ENCODE measurements around the gene NACC1. TPM values are rescaled to one million over a fixed set of nuclear protein-coding genes. Genes with fewer than 3 reads are reported as not detected.

NACC1 gene
- total RNA-seq, 1 donor, result 53.9 TPM

DNA sequence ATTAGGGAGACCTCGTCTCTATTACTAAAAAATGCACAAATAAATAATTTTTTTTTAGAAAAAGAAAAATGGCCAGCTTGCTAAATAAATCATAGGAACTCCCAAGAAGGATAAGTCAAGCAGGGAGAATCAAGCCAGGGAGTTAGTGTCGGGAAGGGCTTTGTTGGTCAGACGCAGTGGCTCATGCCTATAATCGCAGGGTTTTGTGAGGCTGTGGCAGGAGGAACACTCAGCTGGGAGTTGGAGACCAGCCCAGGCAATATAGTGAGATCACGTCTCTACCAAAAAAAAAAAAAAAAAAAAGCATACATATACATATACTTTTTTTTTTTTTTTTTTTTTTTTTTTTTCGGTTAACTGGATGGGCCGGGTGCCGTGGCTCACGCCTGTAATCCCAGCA, 9.0 kb downstream of the NACC1 start:
- TF ChIP-seq, protein P1, sequence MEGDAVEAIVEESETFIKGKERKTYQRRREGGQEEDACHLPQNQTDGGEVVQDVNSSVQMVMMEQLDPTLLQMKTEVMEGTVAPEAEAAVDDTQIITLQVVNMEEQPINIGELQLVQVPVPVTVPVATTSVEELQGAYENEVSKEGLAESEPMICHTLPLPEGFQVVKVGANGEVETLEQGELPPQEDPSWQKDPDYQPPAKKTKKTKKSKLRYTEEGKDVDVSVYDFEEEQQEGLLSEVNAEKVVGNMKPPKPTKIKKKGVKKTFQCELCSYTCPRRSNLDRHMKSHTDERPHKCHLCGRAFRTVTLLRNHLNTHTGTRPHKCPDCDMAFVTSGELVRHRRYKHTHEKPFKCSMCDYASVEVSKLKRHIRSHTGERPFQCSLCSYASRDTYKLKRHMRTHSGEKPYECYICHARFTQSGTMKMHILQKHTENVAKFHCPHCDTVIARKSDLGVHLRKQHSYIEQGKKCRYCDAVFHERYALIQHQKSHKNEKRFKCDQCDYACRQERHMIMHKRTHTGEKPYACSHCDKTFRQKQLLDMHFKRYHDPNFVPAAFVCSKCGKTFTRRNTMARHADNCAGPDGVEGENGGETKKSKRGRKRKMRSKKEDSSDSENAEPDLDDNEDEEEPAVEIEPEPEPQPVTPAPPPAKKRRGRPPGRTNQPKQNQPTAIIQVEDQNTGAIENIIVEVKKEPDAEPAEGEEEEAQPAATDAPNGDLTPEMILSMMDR (IDR thresholded peaks at IDR 0.05; ENCODE audit: extremely low read depth, low read depth, low read length), result no peak
- H2AFZ ChIP-seq (ENCODE audit: low read length), result no peak overlapping the region
- peak; percentile 53 for DNase-seq (ENCODE audit: insufficient read length, low spot score, missing footprints)
- H3K4me1 ChIP-seq (ENCODE audit: insufficient read depth, low read length), result peaks cover 18% of the 10 kb centered on the region
- no peak overlapping the region for H3K4me2 ChIP-seq (ENCODE audit: insufficient read depth, low read length)
- H4K20me1 ChIP-seq (ENCODE audit: insufficient read depth, low read length), result peaks cover 68% of the 10 kb centered on the region
- peaks cover 98% of the 10 kb centered on the region for H3K79me2 ChIP-seq (ENCODE audit: insufficient read depth, low read length)
- H3K4me3 ChIP-seq (ENCODE audit: insufficient read depth, low read length), result no peak overlapping the region
- H3K9me3 ChIP-seq (ENCODE audit: low read depth, low read length), result no peaks in the 10 kb centered on the region
- H3K36me3 ChIP-seq (ENCODE audit: insufficient read depth, low read length), result peaks cover 18% of the 10 kb centered on the region
- no peaks in the 10 kb centered on the region for H3K27me3 ChIP-seq (ENCODE audit: insufficient read depth, low read length)
- H3K27ac ChIP-seq (ENCODE audit: low read depth, low read length), result peak overlapping the region; percentile 19

GRCh38 chr19:13127811-13128575, 9.9 kb downstream of the NACC1 start:
- peaks cover 24% of the 10 kb centered on the region for H3K4me1 ChIP-seq (ENCODE audit: insufficient read depth, low read length)
- no peak overlapping the region for H2AFZ ChIP-seq (ENCODE audit: low read length)
- peaks cover 92% of the 10 kb centered on the region for H3K79me2 ChIP-seq (ENCODE audit: insufficient read depth, low read length)
- TF ChIP-seq, protein P1 (IDR thresholded peaks at IDR 0.05; ENCODE audit: extremely low read depth, low read depth, low read length), result no peak
- peaks cover 17% of the 10 kb centered on the region for H3K36me3 ChIP-seq (ENCODE audit: insufficient read depth, low read length)
- peak overlapping the region; percentile 43 for H3K27ac ChIP-seq (ENCODE audit: low read depth, low read length)
- H3K27me3 ChIP-seq (ENCODE audit: insufficient read depth, low read length), result no peaks in the 10 kb centered on the region
- H3K4me2 ChIP-seq (ENCODE audit: insufficient read depth, low read length), result no peak overlapping the region
- no peak overlapping the region for H3K4me3 ChIP-seq (ENCODE audit: insufficient read depth, low read length)
- no peaks in the 10 kb centered on the region for H3K9me3 ChIP-seq (ENCODE audit: low read depth, low read length)
- DNase-seq (ENCODE audit: insufficient read length, low spot score, missing footprints), result peak; percentile 49
- H4K20me1 ChIP-seq (ENCODE audit: insufficient read depth, low read length), result peaks cover 67% of the 10 kb centered on the region

GRCh38 chr19:13128583-13128982, 10.5 kb downstream of the NACC1 start:
- H3K36me3 ChIP-seq (ENCODE audit: insufficient read depth, low read length), result peaks cover 17% of the 10 kb centered on the region
- no peaks in the 10 kb centered on the region for H3K27me3 ChIP-seq (ENCODE audit: insufficient read depth, low read length)
- TF ChIP-seq, protein P1 (IDR thresholded peaks at IDR 0.05; ENCODE audit: extremely low read depth, low read depth, low read length), result no peak
- H2AFZ ChIP-seq (ENCODE audit: low read length), result no peak overlapping the region
- H3K4me2 ChIP-seq (ENCODE audit: insufficient read depth, low read length), result no peak overlapping the region
- peak overlapping the region; percentile 43 for H3K27ac ChIP-seq (ENCODE audit: low read depth, low read length)
- H4K20me1 ChIP-seq (ENCODE audit: insufficient read depth, low read length), result peaks cover 65% of the 10 kb centered on the region
- no peaks in the 10 kb centered on the region for H3K9me3 ChIP-seq (ENCODE audit: low read depth, low read length)
- H3K4me1 ChIP-seq (ENCODE audit: insufficient read depth, low read length), result peaks cover 30% of the 10 kb centered on the region
- peaks cover 92% of the 10 kb centered on the region for H3K79me2 ChIP-seq (ENCODE audit: insufficient read depth, low read length)
- no peak overlapping the region for H3K4me3 ChIP-seq (ENCODE audit: insufficient read depth, low read length)
- DNase-seq (ENCODE audit: insufficient read length, low spot score, missing footprints), result peak; percentile 46

- H4K20me1 ChIP-seq (ENCODE audit: insufficient read depth, low read length), result peaks cover 70% of the 10 kb centered on the region
- no peaks in the 10 kb centered on the region for H3K9me3 ChIP-seq (ENCODE audit: low read depth, low read length)
- H3K4me2 ChIP-seq (ENCODE audit: insufficient read depth, low read length), result no peak overlapping the region
- H3K79me2 ChIP-seq (ENCODE audit: insufficient read depth, low read length), result peaks cover 92% of the 10 kb centered on the region
- H2AFZ ChIP-seq (ENCODE audit: low read length), result no peak overlapping the region
- H3K36me3 ChIP-seq (ENCODE audit: insufficient read depth, low read length), result peaks cover 22% of the 10 kb centered on the region
- H3K4me3 ChIP-seq (ENCODE audit: insufficient read depth, low read length), result no peak overlapping the region
- H3K4me1 ChIP-seq (ENCODE audit: insufficient read depth, low read length), result peaks cover 38% of the 10 kb centered on the region
- H3K27ac ChIP-seq (ENCODE audit: low read depth, low read length), result no peak overlapping the region
- TF ChIP-seq, protein P1 (IDR thresholded peaks at IDR 0.05; ENCODE audit: extremely low read depth, low read depth, low read length), result no peak
- H3K27me3 ChIP-seq (ENCODE audit: insufficient read depth, low read length), result no peaks in the 10 kb centered on the region
- DNase-seq (ENCODE audit: insufficient read length, low spot score, missing footprints), result peak; percentile 52
These were observed 11.3 kb downstream of the NACC1 start for GRCh38 chr19:13129384-13129783.

All from osteoblast (primary cell).